Astrocyte of the cerebellum (primary cell): ENCODE measurements around the gene MYL11.

Source experiments
- DNase-seq: peaks from one replicate; pipeline ENCODE4 v3.0.0-alpha.2; 2011; ENCODE audit warnings: low read depth
- H3K4me3 ChIP-seq: 2 replicates; pipeline ENCODE4 v1.5.1; 2011; ENCODE audit warnings: mild to moderate bottlenecking, low read depth, low read length, moderate library complexity
- CTCF ChIP-seq: IDR thresholded peaks from 2 replicates; pipeline ENCODE4 v1.5.1; 2012; ENCODE audit warnings: low read length, low read depth, moderate library complexity, mild to moderate bottlenecking; ENCODE audit errors: missing control alignments
- in situ Hi-C: cut with HindIII; loops from 2 replicates; pipeline ENCODE4 v1.10.0; 2017; ENCODE audit warnings: low sequenced_read_pairs

The MYL11 gene

GRCh38 chr16:30359871-30360170 is 14.8 kb upstream of the MYL11 start:
- no peak for DNase-seq
- in situ Hi-C loops = no loop called here
- TF ChIP-seq CTCF = no peak
- no peak overlapping the region for H3K4me3 ChIP-seq

GRCh38 chr16:30361180-30361579 is 13.4 kb upstream of the MYL11 start:
- in situ Hi-C loops = no loop called here
- TF ChIP-seq CTCF = no peak
- no peak for DNase-seq
- no peak overlapping the region for H3K4me3 ChIP-seq

- TF ChIP-seq CTCF = no peak
- no peak for DNase-seq
- no peak overlapping the region for H3K4me3 ChIP-seq
- in situ Hi-C loops = no loop called here
Observed at GRCh38 chr16:30365200-30365599, 9.4 kb upstream of the MYL11 start.

GRCh38 chr16:30366511-30366910 is 8.1 kb upstream of the MYL11 start:
- H3K4me3 ChIP-seq = no peak overlapping the region
- no peak for DNase-seq
- TF ChIP-seq CTCF = no peak
- in situ Hi-C loops = no loop called here

- in situ Hi-C loops = no loop called here
- DNase-seq = no peak
- H3K4me3 ChIP-seq = peak overlapping the region; percentile 70
- no peak for TF ChIP-seq CTCF
Observed at GRCh38 chr16:30367349-30368009, 7.1 kb upstream of the MYL11 start.

GRCh38 chr16:30368122-30368791 is 6.3 kb upstream of the MYL11 start:
- no peak for DNase-seq
- H3K4me3 ChIP-seq = peak overlapping the region; percentile 70
- TF ChIP-seq CTCF = no peak
- in situ Hi-C loops = no loop called here

GRCh38 chr16:30368792-30369090 is 5.9 kb upstream of the MYL11 start:
- DNase-seq = no peak
- H3K4me3 ChIP-seq = peak overlapping the region; percentile 70
- no peak for TF ChIP-seq CTCF
- in situ Hi-C loops = no loop called here
